Spleen (tissue), 7 donors: ENCODE results near the gene NDUFV2.

Source experiments
- CTCF ChIP-seq, 11 experiments: fragments of 200-600 bp in 7 of 11; fragments of 450-650 bp in 4 of 11; sonication (generic) in 4 of 11; IDR thresholded peaks in 8 of 11; conservative IDR thresholded peaks in 3 of 11; 1 replicate in 7 of 11; 2 replicates in 4 of 11; pipeline versions ENCODE4 v1.4.0 to v1.8.0; 2016 to 2021; ENCODE audit warnings: antibody characterized with exemption in 11 of 11, inconsistent platforms in 4 of 11, mild to moderate bottlenecking in 1 of 11
- POLR2AphosphoS5 ChIP-seq, 3 donors: sonication (generic); formaldehyde crosslinking; IDR thresholded peaks; one replicate each; pipeline ENCODE4 v1.5.1; 2017; ENCODE audit warnings: antibody characterized with exemption in 3 of 3
- donor health status: DM: no; HTN: no; CAD: no; lungs with moderate emphysema.
- donor health status: DM: no; HTN: no; CAD: no.
- donor health status: DM: no; HTN: no; CAD: no.

- TF ChIP-seq POLR2AphosphoS5 (IDR thresholded peaks at IDR 0.05) (no peak), CTCF (IDR thresholded peaks at IDR 0.05 in 8 of 11, conservative IDR thresholded peaks at IDR 0.05 in 3 of 11) (no peak)
Measured at GRCh38 chr18:9081940-9082339, 20.6 kb upstream of the NDUFV2 start.
